Sigmoid colon (tissue), 4 donors: ENCODE data around the gene EZR.

Experiments used
- EP300 ChIP-seq, 4 donors: sonication (generic); formaldehyde crosslinking; IDR thresholded peaks; one replicate each; pipeline ENCODE4 v1.6.1; 2017; ENCODE audit warnings: antibody characterized with exemption in 4 of 4
- POLR2A ChIP-seq, 2 donors: fragments of 450-650 bp; IDR thresholded peaks; one replicate each; pipeline ENCODE4 v1.6.1; 2016; ENCODE audit warnings: antibody characterized with exemption in 2 of 2, mild to moderate bottlenecking in 2 of 2, moderate library complexity in 2 of 2
- TF ChIP-seq, protein P1 (sequence below), 4 experiments: fragments of 450-650 bp in 3 of 4; fragments of 200-600 bp in 1 of 4; IDR thresholded peaks; one replicate each; pipeline ENCODE4 v1.5.1; 2016 to 2019; ENCODE audit warnings: antibody characterized with exemption in 4 of 4, mild to moderate bottlenecking in 3 of 4, moderate library complexity in 2 of 4

GRCh38 chr6:158831571-158831970 is 12.4 kb upstream of the EZR start:
- TF ChIP-seq POLR2A (IDR thresholded peaks at IDR 0.05) = no peak
- no peak for TF ChIP-seq EP300 (IDR thresholded peaks at IDR 0.05)
- TF ChIP-seq, protein P1, sequence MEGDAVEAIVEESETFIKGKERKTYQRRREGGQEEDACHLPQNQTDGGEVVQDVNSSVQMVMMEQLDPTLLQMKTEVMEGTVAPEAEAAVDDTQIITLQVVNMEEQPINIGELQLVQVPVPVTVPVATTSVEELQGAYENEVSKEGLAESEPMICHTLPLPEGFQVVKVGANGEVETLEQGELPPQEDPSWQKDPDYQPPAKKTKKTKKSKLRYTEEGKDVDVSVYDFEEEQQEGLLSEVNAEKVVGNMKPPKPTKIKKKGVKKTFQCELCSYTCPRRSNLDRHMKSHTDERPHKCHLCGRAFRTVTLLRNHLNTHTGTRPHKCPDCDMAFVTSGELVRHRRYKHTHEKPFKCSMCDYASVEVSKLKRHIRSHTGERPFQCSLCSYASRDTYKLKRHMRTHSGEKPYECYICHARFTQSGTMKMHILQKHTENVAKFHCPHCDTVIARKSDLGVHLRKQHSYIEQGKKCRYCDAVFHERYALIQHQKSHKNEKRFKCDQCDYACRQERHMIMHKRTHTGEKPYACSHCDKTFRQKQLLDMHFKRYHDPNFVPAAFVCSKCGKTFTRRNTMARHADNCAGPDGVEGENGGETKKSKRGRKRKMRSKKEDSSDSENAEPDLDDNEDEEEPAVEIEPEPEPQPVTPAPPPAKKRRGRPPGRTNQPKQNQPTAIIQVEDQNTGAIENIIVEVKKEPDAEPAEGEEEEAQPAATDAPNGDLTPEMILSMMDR (IDR thresholded peaks at IDR 0.05) = no peak
